H9 (cell line): ENCODE data around the gene PRDX2. TPM values are rescaled to one million over a fixed set of nuclear protein-coding genes. Genes with fewer than 3 reads are reported as not detected.

Source experiments
- DNase-seq: peaks from one replicate; pipeline ENCODE4 v3.0.0-alpha.2; 2017
- H2AFZ ChIP-seq: one replicate; pipeline ENCODE4 v1.6.1; 2013; ENCODE audit warnings: mild to moderate bottlenecking, low read length, control low read depth, moderate library complexity
- H2AK5ac ChIP-seq: 2 replicates; pipeline ENCODE4 v1.6.1; 2013; ENCODE audit warnings: low read length, control low read depth, mixed read lengths; ENCODE audit not compliant: insufficient read length
- H2BK120ac ChIP-seq: one replicate; pipeline ENCODE4 v1.6.1; 2013; ENCODE audit warnings: low read depth, mild to moderate bottlenecking, low read length, control low read depth, inconsistent platforms; ENCODE audit not compliant: poor library complexity, severe bottlenecking
- H2BK12ac ChIP-seq: 2 replicates; pipeline ENCODE4 v1.6.1; 2013; ENCODE audit warnings: low read length, control low read depth, mixed read lengths, low read depth; ENCODE audit not compliant: insufficient read length
- H2BK15ac ChIP-seq: 2 replicates; pipeline ENCODE4 v1.6.1; 2013; ENCODE audit warnings: low read depth, low read length, control low read depth
- H2BK20ac ChIP-seq: one replicate; pipeline ENCODE4 v1.6.1; 2013; ENCODE audit warnings: low read depth, mild to moderate bottlenecking, low read length, control low read depth, inconsistent platforms; ENCODE audit not compliant: poor library complexity, severe bottlenecking
- H2BK5ac ChIP-seq: 2 replicates; pipeline ENCODE4 v1.6.1; 2013; ENCODE audit warnings: low read length, control low read depth, mixed read lengths; ENCODE audit not compliant: insufficient read length
- H3K14ac ChIP-seq: 2 replicates; pipeline ENCODE4 v1.6.1; 2013; ENCODE audit warnings: low read length, control low read depth; ENCODE audit not compliant: insufficient read depth
- H3K18ac ChIP-seq: 2 replicates; pipeline ENCODE4 v1.6.1; 2013; ENCODE audit warnings: low read depth, mild to moderate bottlenecking, mixed read lengths, low read length, control low read depth; ENCODE audit not compliant: insufficient read length
- H3K23ac ChIP-seq: 2 replicates; pipeline ENCODE4 v1.6.1; 2013; ENCODE audit warnings: low read length, control low read depth, mixed read lengths, low read depth; ENCODE audit not compliant: insufficient read length
- H3K23me2 ChIP-seq: 2 replicates; pipeline ENCODE4 v1.6.1; 2013; ENCODE audit warnings: low read depth, mild to moderate bottlenecking, mixed read lengths, low read length, control low read depth; ENCODE audit not compliant: insufficient read length, poor library complexity, severe bottlenecking
- H3K27ac ChIP-seq: 2 replicates; pipeline ENCODE4 v1.5.1; 2013; ENCODE audit warnings: low read length, control low read depth, mixed read lengths, low read depth; ENCODE audit not compliant: insufficient read length
- H3K27me3 ChIP-seq: 2 replicates; pipeline ENCODE4 v1.6.1; 2013; ENCODE audit warnings: low read length, control low read depth, inconsistent platforms; ENCODE audit not compliant: insufficient read depth
- H3K4ac ChIP-seq: 2 replicates; pipeline ENCODE4 v1.6.1; 2013; ENCODE audit warnings: low read depth, mild to moderate bottlenecking, control low read depth, inconsistent platforms, low read length, moderate library complexity
- H3K4me1 ChIP-seq: 2 replicates; pipeline ENCODE4 v1.6.1; 2013; ENCODE audit warnings: low read length, control low read depth, inconsistent platforms; ENCODE audit not compliant: insufficient read depth
- H3K4me2 ChIP-seq: 2 replicates; pipeline ENCODE4 v1.6.1; 2013; ENCODE audit warnings: low read length, control low read depth, mixed read lengths; ENCODE audit not compliant: insufficient read length, insufficient read depth
- H3K56ac ChIP-seq: 2 replicates; pipeline ENCODE4 v1.6.1; 2013; ENCODE audit warnings: low read depth, mild to moderate bottlenecking, mixed read lengths, low read length, control low read depth; ENCODE audit not compliant: insufficient read length
- H3K79me1 ChIP-seq: 2 replicates; pipeline ENCODE4 v1.6.1; 2013; ENCODE audit warnings: low read depth, mild to moderate bottlenecking, moderate library complexity, low read length, control low read depth, inconsistent platforms; ENCODE audit not compliant: insufficient read depth, poor library complexity, severe bottlenecking
- H3K79me2 ChIP-seq: 2 replicates; pipeline ENCODE4 v1.6.1; 2013; ENCODE audit warnings: low read length, control low read depth, inconsistent platforms; ENCODE audit not compliant: insufficient read depth
- H3K9ac ChIP-seq: 2 replicates; pipeline ENCODE4 v1.6.1; 2013; ENCODE audit warnings: low read length, control low read depth, mixed read lengths; ENCODE audit not compliant: insufficient read length; ENCODE audit errors: extremely low read depth
- H3K9me3 ChIP-seq: one replicate; pipeline ENCODE4 v1.6.1; 2013; ENCODE audit warnings: low read depth, low read length, inconsistent platforms; ENCODE audit not compliant: control insufficient read depth
- H3T11ph ChIP-seq: one replicate; pipeline ENCODE4 v1.6.1; 2013; ENCODE audit warnings: mild to moderate bottlenecking, low read length, control low read depth, inconsistent platforms
- H4K20me1 ChIP-seq: one replicate; pipeline ENCODE4 v1.6.1; 2013; ENCODE audit not compliant: control insufficient read depth, insufficient read length, insufficient read depth
- H4K5ac ChIP-seq: 2 replicates; pipeline ENCODE4 v1.6.1; 2013; ENCODE audit warnings: low read depth, mild to moderate bottlenecking, mixed read lengths, low read length, control low read depth; ENCODE audit not compliant: insufficient read length
- H4K8ac ChIP-seq: replicated peaks from 2 replicates; pipeline ENCODE4 v1.6.1; 2013; ENCODE audit warnings: low read length, control low read depth, mixed read lengths, low read depth; ENCODE audit not compliant: insufficient read length
- H4K91ac ChIP-seq: 2 replicates; pipeline ENCODE4 v1.6.1; 2013; ENCODE audit warnings: low read depth, mild to moderate bottlenecking, moderate library complexity, mixed read lengths, low read length, control low read depth; ENCODE audit not compliant: insufficient read length
- H3K27ac Mint-ChIP-seq, 3 experiments: 2 replicates in 2 of 3; 3 replicates in 1 of 3; pipeline ENCODE4 v1.8.0; 2020 to 2021; ENCODE audit warnings: mixed read lengths in 3 of 3, mild to moderate bottlenecking in 1 of 3, moderate library complexity in 1 of 3
- H3K27me3 Mint-ChIP-seq: 2 replicates; pipeline ENCODE4 v1.8.0; 2021; ENCODE audit warnings: low read depth, mild to moderate bottlenecking, moderate library complexity, mixed read lengths
- H3K36me3 Mint-ChIP-seq, 3 experiments: 2 replicates in 2 of 3; 3 replicates in 1 of 3; pipeline ENCODE4 v1.8.0; 2020 to 2021; ENCODE audit warnings: low read depth in 3 of 3, mixed read lengths in 3 of 3; ENCODE audit not compliant: insufficient read depth in 1 of 3
- H3K4me1 Mint-ChIP-seq, 2 experiments: 2 replicates each; pipeline ENCODE4 v1.8.0; 2020; ENCODE audit warnings: mixed read lengths in 2 of 2
- H3K4me3 Mint-ChIP-seq, 2 experiments: 2 replicates in 1 of 2; 3 replicates in 1 of 2; pipeline ENCODE4 v1.8.0; 2020 to 2021; ENCODE audit warnings: mild to moderate bottlenecking in 2 of 2, mixed read lengths in 2 of 2, moderate library complexity in 1 of 2
- H3K9me3 Mint-ChIP-seq, 2 experiments: 2 replicates in 1 of 2; 3 replicates in 1 of 2; pipeline ENCODE4 v1.8.0; 2020; ENCODE audit warnings: mild to moderate bottlenecking in 2 of 2, mixed read lengths in 2 of 2, moderate library complexity in 1 of 2
- WGBS: extraction: QIAGEN DNeasy Blood & Tissue Kit; methylation state at CpG from one replicate; pipeline ENCODE4 v1.1.7; 2013; ENCODE audit warnings: missing lambda C conversion rate, low lambda C conversion rate, mixed read lengths; ENCODE audit not compliant: insufficient read length; ENCODE audit errors: extremely low coverage; 5-methylcytosine and 5-hydroxymethylcytosine counted together
- total RNA-seq: library from RNA; stranded (reverse); gene quantifications from 2 replicates; pipeline ENCODE4 v1.2.1, GENCODE V29; 2021
- TF ChIP-seq, protein P1 (sequence below): fragments of 200-600 bp; sonication (generic); conservative IDR thresholded peaks from 3 replicates; pipeline ENCODE4 v1.8.0; 2021; ENCODE audit warnings: antibody characterized with exemption, mild to moderate bottlenecking

PRDX2 gene
- total RNA-seq, 1 experiment from 2014 or later = 468 TPM

DNA sequence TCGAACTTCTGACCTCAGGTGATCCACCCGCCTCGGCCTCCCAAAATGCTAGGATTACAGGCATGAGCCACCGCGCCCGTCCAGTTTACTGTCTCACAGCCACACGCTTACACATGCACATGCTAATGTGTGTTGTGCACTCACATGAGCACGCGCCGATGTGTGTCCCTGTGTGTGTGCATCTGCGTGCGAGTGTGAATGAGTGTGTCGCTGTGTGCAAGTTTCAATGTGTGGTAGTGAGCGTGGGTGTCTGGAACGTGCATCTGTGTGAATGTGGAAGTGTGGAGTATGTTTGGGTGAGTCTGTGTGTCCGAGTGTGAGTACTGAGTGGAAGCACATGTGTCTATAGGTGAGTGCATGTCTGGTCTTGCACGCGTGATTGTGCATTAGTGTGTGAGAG is 40.9 kb upstream of the PRDX2 start:
- Histone ChIP-seq H4K20me1 (no peaks in the 10 kb centered on the region), H3K27ac (no peak overlapping the region), H3K14ac (no peak overlapping the region), H3K79me2 (no peaks in the 10 kb centered on the region), H3K4me2 (no peak overlapping the region), H3K23me2 (peaks cover 2% of the 10 kb centered on the region), H2BK120ac (no peak overlapping the region), H3K9ac (no peak overlapping the region), H4K8ac (no peak overlapping the region), H3K9me3 (no peaks in the 10 kb centered on the region), H3K56ac (no peak overlapping the region), H3K4me1 (0 out of 2 replicates have a peak, but pooled peaks cover 2% of the 10 kb centered on the region), H2BK20ac (no peak overlapping the region), H3K4ac (no peak overlapping the region), H3K18ac (no peak overlapping the region), H2BK5ac (no peak overlapping the region), H3K23ac (no peak overlapping the region), H4K5ac (no peak overlapping the region), H2BK15ac (no peak overlapping the region), H2AFZ (no peak overlapping the region), H2BK12ac (no peak overlapping the region), H3K27me3 (no peaks in the 10 kb centered on the region), H2AK5ac (no peak overlapping the region), H3K79me1 (no peaks in the 10 kb centered on the region), H4K91ac (no peak overlapping the region), H3T11ph (no peak overlapping the region)
- Mint-ChIP-seq H3K27me3 (peaks cover 9% of the 10 kb centered on the region), H3K4me1 (peaks cover 29 to 32% of the 10 kb centered on the region in 2 experiments), H3K9me3 (no peaks in the 10 kb centered on the region), H3K4me3 (no peak overlapping the region), H3K36me3 (peaks cover 0 to 8% (median 8%) of the 10 kb centered on the region in 3 experiments; a peak in 6 of 7 replicates), H3K27ac (peak overlapping the region in 1 of 3 experiments; percentile 6; a peak in 2 of 7 replicates)
- TF ChIP-seq, protein P1, sequence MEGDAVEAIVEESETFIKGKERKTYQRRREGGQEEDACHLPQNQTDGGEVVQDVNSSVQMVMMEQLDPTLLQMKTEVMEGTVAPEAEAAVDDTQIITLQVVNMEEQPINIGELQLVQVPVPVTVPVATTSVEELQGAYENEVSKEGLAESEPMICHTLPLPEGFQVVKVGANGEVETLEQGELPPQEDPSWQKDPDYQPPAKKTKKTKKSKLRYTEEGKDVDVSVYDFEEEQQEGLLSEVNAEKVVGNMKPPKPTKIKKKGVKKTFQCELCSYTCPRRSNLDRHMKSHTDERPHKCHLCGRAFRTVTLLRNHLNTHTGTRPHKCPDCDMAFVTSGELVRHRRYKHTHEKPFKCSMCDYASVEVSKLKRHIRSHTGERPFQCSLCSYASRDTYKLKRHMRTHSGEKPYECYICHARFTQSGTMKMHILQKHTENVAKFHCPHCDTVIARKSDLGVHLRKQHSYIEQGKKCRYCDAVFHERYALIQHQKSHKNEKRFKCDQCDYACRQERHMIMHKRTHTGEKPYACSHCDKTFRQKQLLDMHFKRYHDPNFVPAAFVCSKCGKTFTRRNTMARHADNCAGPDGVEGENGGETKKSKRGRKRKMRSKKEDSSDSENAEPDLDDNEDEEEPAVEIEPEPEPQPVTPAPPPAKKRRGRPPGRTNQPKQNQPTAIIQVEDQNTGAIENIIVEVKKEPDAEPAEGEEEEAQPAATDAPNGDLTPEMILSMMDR = no peak
- no CpG with 5 or more reads among the region's 18 CpGs for WGBS
- no peak for DNase-seq
